ENCODE results near the gene UBE2O.

Gene UBE2O

GRCh38 chr17:76437467-76438402 lies 15.2 kb downstream of the UBE2O start:
- H3K79me2 ChIP-seq (ENCODE audit: insufficient read depth, low read length), result peaks cover 93% of the 10 kb centered on the region
- ATAC-seq (ENCODE audit: insufficient read depth, low read depth) (no peak), DNase-seq (no peak)
- H3K9me3 ChIP-seq (ENCODE audit: insufficient read depth, low read length, severe bottlenecking), result no peaks in the 10 kb centered on the region
- H3K9ac ChIP-seq (ENCODE audit: low read depth, low read length), result no peak overlapping the region
- H3K4me1 ChIP-seq (ENCODE audit: insufficient read depth, low read length), result no peaks in the 10 kb centered on the region
- H3K27me3 ChIP-seq (ENCODE audit: insufficient read depth, low read length, poor library complexity), result no peaks in the 10 kb centered on the region
- H3K27ac ChIP-seq (ENCODE audit: low read length), result no peak overlapping the region
- no peak overlapping the region for H3K4me3 ChIP-seq (ENCODE audit: low read depth in 1 of 2, low read length in 2 of 2)
- H3K4me2 ChIP-seq (ENCODE audit: insufficient read depth, low read length), result no peak overlapping the region
- peaks cover 71% of the 10 kb centered on the region for H4K20me1 ChIP-seq (ENCODE audit: insufficient read depth, low read length)
- peaks cover 9% of the 10 kb centered on the region; the same call in 1 of the 2 replicates for H3K36me3 ChIP-seq (ENCODE audit: insufficient read depth, low read length)
- no peak overlapping the region for H2AFZ ChIP-seq (ENCODE audit: low read depth, low read length)
- TF ChIP-seq EZH2 (IDR thresholded peaks at IDR 0.05; ENCODE audit: borderline replicate concordance, low read depth, low read length, severe bottlenecking), result no peak
- TF ChIP-seq, protein P1, sequence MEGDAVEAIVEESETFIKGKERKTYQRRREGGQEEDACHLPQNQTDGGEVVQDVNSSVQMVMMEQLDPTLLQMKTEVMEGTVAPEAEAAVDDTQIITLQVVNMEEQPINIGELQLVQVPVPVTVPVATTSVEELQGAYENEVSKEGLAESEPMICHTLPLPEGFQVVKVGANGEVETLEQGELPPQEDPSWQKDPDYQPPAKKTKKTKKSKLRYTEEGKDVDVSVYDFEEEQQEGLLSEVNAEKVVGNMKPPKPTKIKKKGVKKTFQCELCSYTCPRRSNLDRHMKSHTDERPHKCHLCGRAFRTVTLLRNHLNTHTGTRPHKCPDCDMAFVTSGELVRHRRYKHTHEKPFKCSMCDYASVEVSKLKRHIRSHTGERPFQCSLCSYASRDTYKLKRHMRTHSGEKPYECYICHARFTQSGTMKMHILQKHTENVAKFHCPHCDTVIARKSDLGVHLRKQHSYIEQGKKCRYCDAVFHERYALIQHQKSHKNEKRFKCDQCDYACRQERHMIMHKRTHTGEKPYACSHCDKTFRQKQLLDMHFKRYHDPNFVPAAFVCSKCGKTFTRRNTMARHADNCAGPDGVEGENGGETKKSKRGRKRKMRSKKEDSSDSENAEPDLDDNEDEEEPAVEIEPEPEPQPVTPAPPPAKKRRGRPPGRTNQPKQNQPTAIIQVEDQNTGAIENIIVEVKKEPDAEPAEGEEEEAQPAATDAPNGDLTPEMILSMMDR (IDR thresholded peaks at IDR 0.05; ENCODE audit: borderline replicate concordance, extremely low read depth, low read length, poor library complexity, severe bottlenecking), result no peak

- H3K79me2 ChIP-seq (ENCODE audit: insufficient read depth, low read length), result peaks cover 92% of the 10 kb centered on the region
- no peaks in the 10 kb centered on the region for H3K27me3 ChIP-seq (ENCODE audit: insufficient read depth, low read length, poor library complexity)
- DNase-seq, result no peak
- H3K9ac ChIP-seq (ENCODE audit: low read depth, low read length), result no peak overlapping the region
- no peak overlapping the region for H3K27ac ChIP-seq (ENCODE audit: low read length)
- H2AFZ ChIP-seq (ENCODE audit: low read depth, low read length), result no peak overlapping the region
- H3K36me3 ChIP-seq (ENCODE audit: insufficient read depth, low read length), result peaks cover 6% of the 10 kb centered on the region; the same call in 1 of the 2 replicates
- no peaks in the 10 kb centered on the region for H3K9me3 ChIP-seq (ENCODE audit: insufficient read depth, low read length, severe bottlenecking)
- TF ChIP-seq EZH2 (IDR thresholded peaks at IDR 0.05; ENCODE audit: borderline replicate concordance, low read depth, low read length, severe bottlenecking), result no peak
- TF ChIP-seq, protein P1 (IDR thresholded peaks at IDR 0.05; ENCODE audit: borderline replicate concordance, extremely low read depth, low read length, poor library complexity, severe bottlenecking), result no peak
- no peak overlapping the region for H3K4me2 ChIP-seq (ENCODE audit: insufficient read depth, low read length)
- H4K20me1 ChIP-seq (ENCODE audit: insufficient read depth, low read length), result peaks cover 67% of the 10 kb centered on the region
- ATAC-seq (ENCODE audit: insufficient read depth, low read depth), result no peak
- no peaks in the 10 kb centered on the region for H3K4me1 ChIP-seq (ENCODE audit: insufficient read depth, low read length)
- H3K4me3 ChIP-seq (ENCODE audit: low read depth in 1 of 2, low read length in 2 of 2), result no peak overlapping the region
These were observed 17.2 kb downstream of the UBE2O start for GRCh38 chr17:76435751-76436150.

GRCh38 chr17:76434870-76435269 lies 18.1 kb downstream of the UBE2O start:
- no peak for DNase-seq
- no peak overlapping the region for H3K4me3 ChIP-seq (ENCODE audit: low read depth in 1 of 2, low read length in 2 of 2)
- peaks cover 93% of the 10 kb centered on the region for H3K79me2 ChIP-seq (ENCODE audit: insufficient read depth, low read length)
- no peak overlapping the region for H3K27ac ChIP-seq (ENCODE audit: low read length)
- H3K4me1 ChIP-seq (ENCODE audit: insufficient read depth, low read length), result no peaks in the 10 kb centered on the region
- no peak overlapping the region for H3K4me2 ChIP-seq (ENCODE audit: insufficient read depth, low read length)
- H3K9me3 ChIP-seq (ENCODE audit: insufficient read depth, low read length, severe bottlenecking), result no peaks in the 10 kb centered on the region
- ATAC-seq (ENCODE audit: insufficient read depth, low read depth), result no peak
- TF ChIP-seq, protein P1 (IDR thresholded peaks at IDR 0.05; ENCODE audit: borderline replicate concordance, extremely low read depth, low read length, poor library complexity, severe bottlenecking), result no peak
- TF ChIP-seq EZH2 (IDR thresholded peaks at IDR 0.05; ENCODE audit: borderline replicate concordance, low read depth, low read length, severe bottlenecking), result no peak
- peaks cover 63% of the 10 kb centered on the region for H4K20me1 ChIP-seq (ENCODE audit: insufficient read depth, low read length)
- H3K9ac ChIP-seq (ENCODE audit: low read depth, low read length), result no peak overlapping the region
- peaks cover 6% of the 10 kb centered on the region; the same call in 1 of the 2 replicates for H3K36me3 ChIP-seq (ENCODE audit: insufficient read depth, low read length)
- H2AFZ ChIP-seq (ENCODE audit: low read depth, low read length), result no peak overlapping the region
- no peaks in the 10 kb centered on the region for H3K27me3 ChIP-seq (ENCODE audit: insufficient read depth, low read length, poor library complexity)
